HL-60 (cell line): ENCODE results near the gene ODC1.

Experiments
- DNase-seq, 2 experiments: peaks; one replicate each; pipeline ENCODE4 v3.0.0-alpha.2; 2010 to 2020; ENCODE audit warnings: low read depth in 1 of 2, low spot score in 1 of 2
- H3K27ac ChIP-seq: fragments of 250-450 bp; sonication (Bioruptor Pico); replicated peaks from 2 replicates; pipeline ENCODE4 v1.5.1; 2020; ENCODE audit warnings: mild to moderate bottlenecking, moderate library complexity
- H3K27me3 ChIP-seq: fragments of 250-450 bp; sonication (Bioruptor Pico); 2 replicates; pipeline ENCODE4 v1.5.1; 2021; ENCODE audit warnings: mild to moderate bottlenecking, moderate library complexity; ENCODE audit not compliant: insufficient read depth, poor library complexity, severe bottlenecking
- H3K4me3 ChIP-seq: replicated peaks from 2 replicates; pipeline ENCODE4 v1.5.1; 2011; ENCODE audit warnings: mild to moderate bottlenecking, control low read depth, low read length; ENCODE audit not compliant: insufficient read depth
- CTCF ChIP-seq: IDR thresholded peaks from one replicate; pipeline ENCODE4 v1.5.1; 2011; ENCODE audit warnings: low read length, control low read depth, inconsistent platforms; ENCODE audit not compliant: insufficient read depth
- GABPA ChIP-seq: IDR thresholded peaks from 2 replicates; pipeline ENCODE4 v1.6.1; 2012; ENCODE audit warnings: low read depth
- POLR2AphosphoS5 ChIP-seq: IDR thresholded peaks from 2 replicates; pipeline ENCODE4 v1.6.1; 2012; ENCODE audit warnings: low read depth
- REST ChIP-seq: IDR thresholded peaks from 2 replicates; pipeline ENCODE4 v1.6.1; 2012; ENCODE audit warnings: low read depth; ENCODE audit not compliant: insufficient replicate concordance
- SPI1 ChIP-seq: IDR thresholded peaks from 2 replicates; pipeline ENCODE4 v1.6.1; 2012; ENCODE audit warnings: low read depth, mild to moderate bottlenecking, borderline replicate concordance

The ODC1 gene

GRCh38 chr2:10405448-10405847 is 42.7 kb downstream of the ODC1 start:
- Histone ChIP-seq H3K27me3 (no peaks in the 10 kb centered on the region), H3K27ac (no peak overlapping the region), H3K4me3 (no peak overlapping the region)
- no peak for DNase-seq
- TF ChIP-seq POLR2AphosphoS5: no peak
- TF ChIP-seq SPI1: no peak
- TF ChIP-seq CTCF: no peak
- TF ChIP-seq GABPA: no peak
- no peak for TF ChIP-seq REST

- Histone ChIP-seq H3K4me3 (no peak overlapping the region), H3K27ac (no peak overlapping the region), H3K27me3 (no peaks in the 10 kb centered on the region)
- no peak for DNase-seq
- TF ChIP-seq POLR2AphosphoS5: no peak
- TF ChIP-seq REST: no peak
- TF ChIP-seq SPI1: no peak
- TF ChIP-seq CTCF: no peak
- no peak for TF ChIP-seq GABPA
Measured at GRCh38 chr2:10404324-10405143, 43.6 kb downstream of the ODC1 start.

GRCh38 chr2:10402653-10403215 is 45.4 kb downstream of the ODC1 start:
- no peak for TF ChIP-seq REST
- no peak for TF ChIP-seq SPI1
- no peak for TF ChIP-seq POLR2AphosphoS5
- TF ChIP-seq GABPA: no peak
- no peak for TF ChIP-seq CTCF
- H3K27ac ChIP-seq: no peak overlapping the region
- no peak for DNase-seq
- no peak overlapping the region for H3K4me3 ChIP-seq
- H3K27me3 ChIP-seq: no peaks in the 10 kb centered on the region
